CD4-positive, alpha-beta T cell treated with Interleukin-17A for 4 hours (primary cell): ENCODE measurements around the gene FTCDNL1.

Source experiments
- DNase-seq: peaks from one replicate; pipeline ENCODE4 v3.0.0-alpha.2; 2020; ENCODE audit warnings: mixed read lengths

The FTCDNL1 gene

DNA sequence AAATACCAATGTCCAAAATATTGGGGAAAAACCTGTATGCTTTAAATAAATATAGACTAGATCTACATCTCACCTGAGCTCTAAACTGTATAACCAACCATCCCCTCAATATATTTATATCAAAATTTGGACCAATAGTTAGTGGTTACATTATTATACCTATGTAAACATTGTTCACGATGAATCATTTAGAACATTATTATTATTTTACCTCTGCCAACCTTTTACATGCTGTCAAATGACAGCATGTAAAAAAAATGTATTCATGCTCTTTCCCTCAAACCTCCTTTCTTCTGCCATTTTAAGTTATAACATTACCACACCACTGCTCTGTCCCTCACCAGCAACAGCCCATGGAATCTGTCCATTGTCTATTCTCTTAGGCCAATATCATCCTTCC, 9.6 kb downstream of the FTCDNL1 start:
- DNase-seq, result no peak

DNA sequence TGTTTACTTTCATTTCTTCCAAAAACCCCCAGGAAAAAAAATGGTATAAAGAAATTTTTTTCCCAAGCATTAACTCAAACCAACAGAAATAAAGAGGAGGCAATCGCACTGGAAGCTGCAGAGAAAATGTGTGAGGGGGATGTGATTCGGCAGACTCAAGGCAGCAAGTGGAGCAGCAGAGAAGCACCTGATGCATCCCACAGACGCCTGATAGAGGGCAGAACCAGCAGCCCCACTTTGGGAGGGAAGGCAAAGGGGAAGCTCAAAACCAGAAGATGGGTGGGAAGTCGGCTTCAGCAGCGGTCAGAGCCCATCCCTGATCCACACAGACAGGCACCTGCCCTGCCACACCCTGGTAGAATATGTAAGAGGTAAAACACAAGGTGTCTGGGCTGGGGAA, 12.6 kb downstream of the FTCDNL1 start:
- DNase-seq, result no peak

DNA sequence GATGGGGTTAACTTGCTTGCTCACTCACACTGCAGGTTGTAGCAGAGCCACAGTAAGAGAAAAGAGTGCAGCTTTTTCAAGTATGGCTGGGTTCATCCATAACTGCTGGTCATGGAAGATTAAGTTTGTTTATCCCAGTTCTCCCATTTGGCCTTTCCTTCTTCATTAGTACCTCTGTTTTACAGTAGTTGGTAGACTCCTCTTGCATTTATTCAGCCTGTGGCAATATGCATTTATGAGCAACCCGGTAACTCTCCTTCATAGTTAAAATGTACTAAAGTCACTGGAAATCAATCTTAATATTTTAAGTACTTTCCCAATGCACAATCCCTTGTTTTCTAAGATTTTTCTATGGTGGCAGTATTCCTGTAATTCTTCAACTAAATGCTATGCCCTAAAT, 14.0 kb downstream of the FTCDNL1 start:
- DNase-seq, result no peak

DNA sequence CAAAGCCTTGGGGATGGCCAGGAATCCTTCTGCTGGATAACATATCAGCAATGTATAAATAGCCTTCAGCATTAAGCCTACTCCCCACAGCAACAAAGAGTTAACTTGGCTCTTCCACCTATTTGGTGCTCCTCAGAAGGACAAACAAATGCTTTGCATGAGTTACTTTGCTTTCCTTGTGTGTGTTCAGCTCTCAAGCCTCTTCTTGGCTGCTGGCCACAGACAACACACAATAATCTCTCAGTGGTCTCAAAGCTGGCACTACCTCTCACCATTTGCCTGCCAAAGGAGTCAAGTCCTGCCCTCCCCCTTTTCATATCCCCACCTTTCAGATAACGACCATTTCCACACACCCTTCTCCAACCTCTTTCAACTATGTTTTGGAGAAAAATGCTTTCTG, 17.5 kb downstream of the FTCDNL1 start:
- DNase-seq, result no peak

DNA sequence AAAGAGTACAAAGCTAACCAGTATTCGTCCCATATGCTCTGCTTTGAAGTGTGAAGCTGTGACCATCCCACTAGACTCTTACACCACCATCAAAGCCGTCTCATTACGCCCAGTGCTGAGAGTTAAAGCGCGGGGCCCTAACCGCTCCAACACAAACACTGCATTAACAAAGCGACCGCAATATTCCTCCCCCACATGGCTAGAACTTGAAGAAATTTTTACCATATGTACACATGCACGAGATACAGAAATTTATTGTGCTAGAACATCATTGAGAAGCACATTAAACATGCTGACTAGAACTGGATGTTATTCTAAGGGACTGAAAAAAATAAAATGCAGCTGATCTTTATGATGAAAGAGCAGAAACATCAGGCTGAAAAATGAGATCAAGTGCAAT, 20.5 kb downstream of the FTCDNL1 start:
- no peak for DNase-seq

DNA sequence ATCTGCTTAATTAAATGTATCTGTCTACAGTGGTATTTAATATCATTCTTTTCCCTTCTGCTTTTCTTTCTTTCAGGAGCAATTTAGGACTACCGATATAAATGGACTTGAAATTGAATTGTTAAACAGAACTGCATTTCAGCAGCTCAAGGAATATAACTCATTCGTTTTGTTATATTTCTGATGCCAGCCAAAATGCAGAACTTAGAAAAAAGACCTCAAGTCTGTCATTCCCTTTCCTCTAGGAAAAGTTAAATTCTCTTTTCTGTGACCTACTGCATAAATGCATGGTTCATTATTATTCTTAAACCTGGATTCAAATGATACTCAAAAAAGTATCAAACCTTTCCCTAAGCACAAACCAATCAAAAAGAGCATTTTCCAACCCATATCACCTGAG, 21.4 kb downstream of the FTCDNL1 start:
- DNase-seq, result no peak

DNA sequence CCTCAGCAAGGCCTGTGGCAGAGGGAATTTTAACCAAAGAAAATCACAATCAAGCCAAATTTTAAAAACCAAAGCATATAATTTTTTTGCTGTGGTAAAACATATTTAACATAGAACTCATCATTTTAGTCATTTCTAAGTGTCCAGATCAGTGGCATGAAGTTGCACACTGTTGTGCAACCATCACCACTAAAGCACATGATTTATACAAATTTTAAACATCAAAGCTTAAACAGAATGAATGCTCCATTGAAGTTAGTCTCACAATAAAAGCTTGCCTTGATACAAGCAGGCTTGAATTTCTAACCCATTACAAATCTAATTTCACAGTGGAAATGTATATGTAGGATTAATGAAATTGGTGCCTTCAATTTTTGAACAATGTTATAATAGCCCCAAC, 31.2 kb downstream of the FTCDNL1 start:
- DNase-seq, result no peak

DNA sequence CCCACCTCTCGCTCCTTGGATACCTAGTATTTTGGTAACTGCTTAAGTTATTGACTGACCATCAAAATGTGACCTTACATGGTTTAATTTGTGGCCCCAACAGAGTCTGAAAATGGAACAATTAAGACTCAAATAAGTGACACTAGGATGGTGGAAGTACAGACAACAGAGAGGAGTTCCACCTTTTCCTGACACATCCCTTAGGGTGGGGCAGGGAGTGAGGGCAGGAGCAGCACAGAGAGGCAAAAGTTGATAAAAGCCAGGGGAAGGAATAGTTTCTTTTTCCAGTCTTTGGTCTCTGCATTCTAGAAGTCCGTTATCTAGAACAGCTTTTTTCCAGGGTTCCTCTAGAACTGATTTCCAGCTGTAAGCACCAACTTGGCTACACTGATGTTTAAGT, 32.2 kb downstream of the FTCDNL1 start:
- DNase-seq, result no peak

DNA sequence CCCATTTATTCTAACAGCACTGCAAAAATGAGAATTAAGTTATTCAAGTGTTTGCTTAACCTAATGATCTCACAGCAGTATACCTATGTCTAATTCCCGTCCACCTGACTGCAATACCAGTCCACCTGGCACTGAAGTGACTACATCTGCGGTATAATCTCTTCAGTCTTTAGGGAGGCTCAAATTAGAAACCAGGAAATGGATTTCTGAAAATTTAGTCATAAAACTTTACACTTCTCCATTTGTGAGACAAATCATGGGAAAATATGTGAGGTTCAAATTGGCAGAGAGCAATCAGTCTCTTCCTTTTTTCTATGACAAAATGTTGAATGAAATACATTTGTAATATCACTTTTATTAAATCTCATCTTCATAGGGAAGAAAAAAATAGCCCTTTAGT, 33.0 kb downstream of the FTCDNL1 start:
- DNase-seq, result no peak

DNA sequence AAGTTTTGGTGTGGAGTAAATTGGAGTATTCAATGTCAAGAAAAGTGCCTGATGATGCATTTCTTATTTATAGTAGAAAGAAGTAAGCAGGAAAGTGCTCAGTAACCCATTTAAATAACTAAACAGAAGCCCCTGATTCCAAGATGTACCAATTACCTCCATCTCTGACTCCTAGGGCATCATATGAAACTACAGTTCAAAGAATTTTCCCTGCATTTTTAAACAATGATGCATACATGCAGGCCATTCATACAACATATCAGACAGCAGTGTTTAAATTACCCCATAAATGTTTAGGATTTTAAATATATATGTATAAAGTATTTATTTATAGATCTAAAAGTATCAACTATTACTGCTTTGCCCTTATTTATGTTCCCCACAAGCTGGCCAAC, 36.2 kb downstream of the FTCDNL1 start:
- no peak for DNase-seq

DNA sequence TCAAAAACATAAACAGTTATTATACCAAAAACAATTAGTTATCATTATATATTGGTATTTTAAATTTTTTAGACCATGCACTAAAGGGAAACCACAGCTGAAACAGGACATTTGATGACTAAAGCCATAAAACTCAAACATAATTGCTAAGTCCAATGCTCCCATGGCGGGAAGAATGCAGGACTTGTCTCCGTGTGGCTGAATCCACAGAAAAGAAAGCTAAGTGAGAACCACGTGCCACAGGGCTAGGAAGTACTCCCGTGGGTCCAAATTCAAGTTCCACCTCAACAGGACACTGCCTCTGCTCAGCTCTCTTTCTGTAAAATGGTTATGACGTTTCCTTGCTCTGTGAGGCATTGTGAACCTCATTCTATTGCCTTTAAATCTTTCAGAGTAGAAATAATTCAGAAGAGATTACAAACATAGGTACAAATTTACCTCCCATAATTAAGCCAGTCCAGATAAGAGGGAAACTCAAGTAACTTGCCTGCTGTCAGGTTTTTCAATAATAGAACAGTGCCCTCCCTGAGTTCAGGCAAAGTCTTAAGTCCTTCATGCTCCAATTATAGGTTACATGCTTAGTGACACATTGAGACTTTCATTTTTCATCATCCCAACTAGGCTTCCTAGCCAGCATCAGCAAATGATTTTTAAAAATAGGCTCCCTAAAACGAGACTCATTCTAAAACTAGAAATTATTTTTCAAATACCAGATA, 36.7 kb downstream of the FTCDNL1 start:
- no peak for DNase-seq

DNA sequence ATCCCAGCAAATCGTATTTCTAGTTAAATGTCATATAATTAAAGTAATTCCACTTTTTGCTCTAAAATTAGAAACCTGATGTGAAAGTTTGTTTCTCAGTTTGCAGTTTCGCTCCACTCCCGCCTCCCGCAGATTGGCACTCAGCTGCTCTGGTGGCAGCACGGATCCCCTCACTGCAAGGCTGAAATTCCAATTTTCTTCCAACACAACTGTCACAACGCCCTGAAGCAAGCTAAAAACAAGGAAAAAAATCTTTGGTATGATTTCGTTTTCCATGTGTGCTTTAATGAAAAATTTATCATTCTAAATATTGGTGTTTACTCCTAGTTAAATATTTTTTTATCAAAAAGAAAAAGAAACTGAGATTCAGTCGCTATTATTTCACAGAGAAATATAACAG, 38.5 kb downstream of the FTCDNL1 start:
- DNase-seq, result no peak

DNA sequence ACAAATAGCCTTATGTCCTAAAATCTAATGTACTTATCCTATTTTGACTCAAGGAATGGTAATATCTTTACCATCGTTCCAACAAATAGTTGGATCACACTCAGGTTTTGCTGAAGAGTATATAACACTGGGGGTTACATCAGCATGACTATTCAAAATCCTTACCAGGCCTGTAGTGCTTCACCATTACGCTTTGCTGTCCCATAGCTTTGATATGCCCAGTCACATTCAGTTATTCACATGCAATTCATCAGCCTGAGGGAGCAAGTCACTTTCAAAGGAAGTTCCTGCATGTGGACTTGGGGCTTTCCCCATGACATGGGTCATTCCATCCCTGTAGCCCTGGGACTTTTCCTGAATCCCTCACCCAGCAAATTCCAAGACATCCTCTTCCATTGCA, 39.6 kb downstream of the FTCDNL1 start:
- no peak for DNase-seq

DNA sequence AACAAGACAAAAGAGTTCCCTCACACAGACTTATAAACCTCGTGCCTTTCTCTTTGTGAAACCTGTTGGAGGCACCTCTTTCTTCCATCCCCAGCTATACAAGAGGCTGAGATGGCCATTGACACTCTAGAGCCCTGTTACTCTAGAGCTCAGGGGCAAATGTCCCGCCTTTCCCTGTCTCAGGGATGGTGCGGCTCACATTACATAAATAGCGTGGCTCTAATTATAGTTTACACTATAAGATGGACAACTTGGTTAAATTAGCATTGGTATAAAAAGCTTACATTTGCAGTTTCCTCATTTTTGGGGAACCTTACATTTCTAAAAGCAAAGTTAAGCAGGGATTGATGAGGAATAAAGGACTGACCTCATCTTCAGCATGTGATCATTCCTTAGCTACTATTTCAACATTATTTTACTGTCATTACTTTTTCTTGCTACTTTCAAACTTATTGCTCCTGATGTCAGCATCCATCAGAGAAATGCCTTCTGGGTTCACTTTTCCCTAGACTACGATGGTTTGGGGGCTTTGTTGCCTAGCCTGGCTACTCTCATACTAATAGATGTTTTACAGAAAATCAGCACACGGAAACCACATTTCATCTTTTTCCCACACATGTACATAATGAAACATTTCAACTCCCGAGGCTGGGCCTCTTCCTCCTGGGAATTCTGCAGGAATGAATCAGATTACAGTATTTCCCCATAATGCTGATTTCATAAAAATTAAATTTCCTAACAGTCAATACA, 40.4 kb downstream of the FTCDNL1 start:
- no peak for DNase-seq

DNA sequence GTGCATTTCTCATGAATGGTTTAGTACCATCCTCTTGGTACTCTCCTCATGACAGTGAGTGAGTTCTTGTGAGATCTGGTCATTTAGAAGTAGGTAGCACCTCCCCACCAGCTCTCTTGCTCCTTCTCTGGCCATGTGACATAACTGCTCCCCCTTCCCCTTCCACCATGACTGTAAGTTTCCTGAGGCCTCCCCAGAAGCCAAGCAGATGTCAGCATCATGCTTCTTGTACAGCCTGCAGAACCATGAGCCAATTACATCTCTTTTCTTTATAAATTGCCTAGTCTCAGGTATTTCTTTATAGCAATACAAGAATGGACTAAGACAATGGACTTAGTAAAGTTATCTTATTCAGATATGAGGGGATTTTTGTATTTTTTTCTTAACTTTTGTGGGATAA, 43.0 kb downstream of the FTCDNL1 start:
- DNase-seq, result no peak

DNA sequence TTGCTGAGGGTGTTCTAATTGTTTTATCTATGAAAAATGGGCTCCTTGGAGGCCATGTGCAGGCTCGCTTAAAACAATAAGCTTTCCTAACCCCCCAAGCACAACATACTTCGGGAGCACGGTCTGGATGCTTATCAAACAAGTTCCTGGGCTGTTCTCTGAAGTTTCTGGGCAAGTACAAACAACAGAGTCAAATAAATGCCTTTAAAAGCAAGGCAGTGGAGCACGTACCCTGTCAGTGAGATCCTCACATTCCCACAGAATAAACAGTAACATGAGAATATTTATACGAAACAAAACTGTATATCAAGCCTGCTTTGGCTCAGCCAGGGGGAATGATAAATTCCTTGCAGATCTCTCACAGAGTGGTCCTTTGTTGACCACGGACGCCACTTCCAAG, 44.8 kb downstream of the FTCDNL1 start:
- DNase-seq, result no peak

DNA sequence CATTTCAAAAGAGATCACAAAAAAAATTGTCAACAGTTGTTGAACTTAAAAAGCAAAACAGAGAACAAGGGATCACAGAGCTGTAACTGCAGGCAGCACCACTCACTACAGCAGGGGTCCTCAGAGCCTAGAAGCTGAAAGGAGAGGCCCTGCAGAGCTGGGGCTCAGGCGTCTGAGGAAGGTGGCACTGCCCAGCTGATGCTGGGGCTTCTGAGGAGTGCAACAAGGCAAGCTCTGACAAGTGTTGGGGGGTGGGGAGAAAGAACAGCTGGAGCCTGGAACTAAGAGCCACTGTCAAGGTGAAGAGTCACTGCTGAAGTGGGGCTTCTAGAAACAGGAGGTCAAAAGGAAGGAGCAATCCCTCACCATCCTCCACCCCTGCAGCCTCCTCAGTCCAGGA, 46.2 kb downstream of the FTCDNL1 start:
- DNase-seq, result no peak

DNA sequence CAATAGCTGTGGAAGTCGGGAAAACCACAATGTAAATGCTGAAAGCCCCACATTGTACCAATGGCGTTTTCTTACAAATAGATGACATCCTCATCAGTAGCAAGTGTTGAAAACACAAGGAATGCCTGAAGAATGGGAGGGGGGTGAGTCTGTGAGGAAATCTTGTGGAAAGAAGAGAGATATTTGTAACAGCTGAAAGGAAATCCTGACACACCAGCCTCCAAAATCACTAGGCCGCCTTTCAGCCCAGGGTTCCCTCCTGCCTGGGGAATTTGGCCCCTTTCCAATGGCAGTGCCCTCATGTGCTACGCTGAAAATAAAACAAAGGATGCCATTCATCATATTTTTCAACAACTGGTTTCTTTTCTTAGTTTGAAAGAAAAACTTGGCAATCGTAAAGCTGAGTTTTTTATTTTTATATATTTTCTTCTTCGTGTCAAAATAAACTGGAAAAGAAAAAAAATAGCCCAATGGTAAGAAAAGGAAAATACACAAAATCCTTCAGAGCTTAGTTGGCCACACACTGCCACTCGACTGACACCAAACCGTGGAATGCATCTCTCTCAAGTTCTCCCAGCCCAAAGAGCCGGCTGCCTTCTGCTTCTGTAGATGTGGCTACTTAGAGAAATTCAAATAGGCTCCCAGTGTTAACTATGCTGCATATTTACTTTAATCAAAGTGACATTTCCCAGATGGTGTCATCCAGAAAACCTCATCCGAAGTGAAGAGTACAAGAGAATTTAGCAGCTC, 52.0 kb downstream of the FTCDNL1 start:
- DNase-seq, result no peak

DNA sequence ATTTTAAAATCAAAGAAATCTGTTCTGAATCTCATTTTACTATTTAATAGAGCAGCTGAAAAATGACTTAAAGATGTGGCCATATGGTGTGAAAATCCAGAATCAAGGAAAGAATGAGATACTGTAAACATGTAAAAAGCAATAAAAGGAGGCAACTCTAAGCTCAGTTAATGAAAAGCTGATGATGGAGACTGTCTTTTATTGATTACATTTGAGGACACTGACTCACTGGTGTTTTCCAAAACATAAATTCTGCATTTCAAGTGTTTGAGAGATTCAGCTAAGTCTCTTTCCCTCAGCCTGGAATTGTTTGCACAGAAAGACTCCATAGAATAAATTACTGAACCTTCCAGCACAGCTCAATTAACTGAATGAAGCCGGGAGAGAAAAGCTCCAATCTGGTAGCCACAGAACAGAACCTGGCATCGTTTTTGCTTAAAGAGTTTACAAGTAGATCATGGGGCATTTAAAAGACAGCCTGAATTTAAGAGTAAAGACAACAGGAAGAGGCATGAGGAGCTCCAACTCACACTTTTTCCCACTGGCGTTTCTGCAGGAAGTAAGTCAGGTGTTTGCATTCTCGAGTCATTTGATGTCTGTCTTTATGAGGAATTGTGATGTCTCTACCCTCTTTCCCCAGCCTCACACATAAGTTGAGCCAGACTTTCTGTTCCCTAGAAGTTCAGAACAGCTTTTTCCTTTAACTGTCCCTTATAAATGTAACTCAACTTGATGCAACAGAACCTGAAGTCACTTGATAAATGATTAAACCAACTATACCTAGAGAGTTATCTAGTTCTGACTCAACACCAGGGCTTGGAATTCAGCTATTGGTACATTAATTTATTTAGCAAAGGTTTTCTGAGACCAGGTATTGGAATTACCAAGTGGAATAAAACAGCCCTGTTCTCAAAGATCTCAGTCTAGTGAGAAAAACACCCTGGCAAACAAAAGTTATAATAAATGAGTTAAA, 53.3 kb downstream of the FTCDNL1 start:
- DNase-seq, result no peak

DNA sequence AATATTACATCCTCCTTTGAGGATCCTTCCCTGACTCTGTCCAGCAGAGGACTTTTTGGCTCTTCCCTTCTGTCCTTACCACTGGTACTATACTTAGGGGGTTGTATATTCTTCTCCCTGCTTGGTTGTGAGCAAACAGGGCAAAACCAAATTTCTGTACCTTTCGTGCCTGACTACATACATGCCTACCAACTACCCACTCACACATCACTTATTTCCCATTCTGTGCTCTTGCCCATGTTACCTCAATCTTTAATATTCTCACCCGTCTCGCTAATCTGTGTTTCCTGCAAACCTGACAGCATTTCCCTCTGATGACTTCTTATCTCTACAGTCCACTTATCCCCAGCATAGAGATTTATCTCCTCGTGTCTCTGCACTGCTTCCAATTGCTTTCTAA, 58.6 kb downstream of the FTCDNL1 start:
- DNase-seq, result no peak

DNA sequence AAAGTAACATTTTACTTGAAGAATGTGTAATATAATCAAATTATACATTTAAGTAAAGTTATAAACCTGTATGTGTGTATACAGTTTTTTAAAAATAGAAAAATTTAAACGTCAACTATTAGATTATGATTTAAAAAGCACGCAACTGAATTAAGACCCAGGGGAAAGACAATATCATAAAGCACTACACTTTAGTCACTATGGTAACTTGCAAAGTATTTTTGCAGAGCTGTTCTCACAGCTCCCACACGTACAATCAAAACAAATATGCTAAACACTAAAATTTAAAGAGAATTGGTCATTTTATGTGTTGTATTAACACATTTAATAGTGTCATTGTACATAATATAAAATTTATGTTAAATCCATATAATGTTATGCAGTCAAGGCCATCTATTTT, 59.7 kb downstream of the FTCDNL1 start:
- DNase-seq, result no peak

DNA sequence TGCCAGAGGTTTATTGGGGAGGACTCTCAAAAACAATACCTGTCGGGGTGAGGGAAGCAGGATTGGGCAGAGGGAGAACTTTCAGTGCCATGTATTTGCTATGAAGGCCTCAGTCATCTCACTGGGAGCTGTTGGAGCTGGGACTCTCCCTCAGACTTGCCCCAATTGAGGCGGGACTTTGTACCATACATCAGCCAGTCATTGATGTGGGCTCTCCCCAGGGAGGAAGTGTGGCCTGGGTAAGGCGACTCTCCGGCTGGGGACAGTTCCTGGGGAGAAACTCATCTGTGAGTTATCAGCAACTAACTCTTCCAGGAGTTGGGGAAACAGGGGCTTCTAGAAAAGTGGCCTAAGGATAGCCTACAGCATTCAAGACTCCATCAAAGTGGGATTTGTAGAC, 66.5 kb downstream of the FTCDNL1 start:
- no peak for DNase-seq

DNA sequence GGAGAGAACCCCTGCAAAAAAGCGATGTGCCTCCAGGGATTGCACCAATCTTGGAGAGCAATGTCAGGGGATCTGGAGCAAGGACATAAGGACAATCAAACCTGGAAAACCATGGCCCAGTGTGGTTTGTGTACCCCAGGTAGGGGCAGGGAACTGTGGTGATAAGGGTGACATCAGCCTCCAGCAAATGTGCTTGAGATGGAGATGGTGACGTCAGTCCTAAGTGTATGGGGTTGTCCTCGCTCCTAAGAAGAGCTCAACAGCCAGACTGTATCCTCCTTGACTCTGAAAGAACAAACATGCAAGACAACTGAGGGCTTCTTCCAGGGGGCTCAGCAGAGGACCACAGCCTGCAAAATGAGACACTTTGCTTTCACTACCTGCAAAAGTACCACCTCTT, 71.4 kb downstream of the FTCDNL1 start:
- DNase-seq, result no peak
